Measurements from ENCODE around the gene TBC1D5.

DNA sequence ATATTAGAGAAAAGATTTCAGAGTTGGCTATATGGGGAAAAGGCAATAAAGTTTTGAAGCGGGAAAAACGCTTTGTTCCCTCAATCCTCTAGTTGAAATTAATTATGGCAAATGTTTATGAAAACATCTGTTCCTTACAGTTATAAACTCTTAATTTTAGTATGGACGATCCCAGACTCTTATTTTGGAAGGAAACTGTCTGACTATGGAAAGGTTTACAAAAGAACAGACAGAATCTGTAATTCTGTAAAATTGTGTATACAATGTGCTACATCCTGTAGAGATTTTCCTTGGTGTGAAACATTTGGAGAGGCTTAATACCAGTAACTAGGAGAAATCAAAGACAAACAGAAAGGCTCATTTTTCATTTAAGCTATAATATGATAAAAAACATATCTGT lies 311.8 kb downstream of the TBC1D5 start:
- TF ChIP-seq ZFP30 (CRISPR knock-in tag; IDR thresholded peaks at IDR 0.05): no peak
- TF ChIP-seq ZFP3 (CRISPR knock-in tag; IDR thresholded peaks at IDR 0.05): no peak
- TF ChIP-seq, protein P1, sequence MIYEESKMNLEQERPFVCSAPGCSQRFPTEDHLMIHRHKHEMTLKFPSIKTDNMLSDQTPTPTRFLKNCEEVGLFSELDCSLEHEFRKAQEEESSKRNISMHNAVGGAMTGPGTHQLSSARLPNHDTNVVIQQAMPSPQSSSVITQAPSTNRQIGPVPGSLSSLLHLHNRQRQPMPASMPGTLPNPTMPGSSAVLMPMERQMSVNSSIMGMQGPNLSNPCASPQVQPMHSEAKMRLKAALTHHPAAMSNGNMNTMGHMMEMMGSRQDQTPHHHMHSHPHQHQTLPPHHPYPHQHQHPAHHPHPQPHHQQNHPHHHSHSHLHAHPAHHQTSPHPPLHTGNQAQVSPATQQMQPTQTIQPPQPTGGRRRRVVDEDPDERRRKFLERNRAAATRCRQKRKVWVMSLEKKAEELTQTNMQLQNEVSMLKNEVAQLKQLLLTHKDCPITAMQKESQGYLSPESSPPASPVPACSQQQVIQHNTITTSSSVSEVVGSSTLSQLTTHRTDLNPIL (CRISPR knock-in tag; IDR thresholded peaks at IDR 0.05; ENCODE audit: low read depth): no peak
- TF ChIP-seq, protein P2, sequence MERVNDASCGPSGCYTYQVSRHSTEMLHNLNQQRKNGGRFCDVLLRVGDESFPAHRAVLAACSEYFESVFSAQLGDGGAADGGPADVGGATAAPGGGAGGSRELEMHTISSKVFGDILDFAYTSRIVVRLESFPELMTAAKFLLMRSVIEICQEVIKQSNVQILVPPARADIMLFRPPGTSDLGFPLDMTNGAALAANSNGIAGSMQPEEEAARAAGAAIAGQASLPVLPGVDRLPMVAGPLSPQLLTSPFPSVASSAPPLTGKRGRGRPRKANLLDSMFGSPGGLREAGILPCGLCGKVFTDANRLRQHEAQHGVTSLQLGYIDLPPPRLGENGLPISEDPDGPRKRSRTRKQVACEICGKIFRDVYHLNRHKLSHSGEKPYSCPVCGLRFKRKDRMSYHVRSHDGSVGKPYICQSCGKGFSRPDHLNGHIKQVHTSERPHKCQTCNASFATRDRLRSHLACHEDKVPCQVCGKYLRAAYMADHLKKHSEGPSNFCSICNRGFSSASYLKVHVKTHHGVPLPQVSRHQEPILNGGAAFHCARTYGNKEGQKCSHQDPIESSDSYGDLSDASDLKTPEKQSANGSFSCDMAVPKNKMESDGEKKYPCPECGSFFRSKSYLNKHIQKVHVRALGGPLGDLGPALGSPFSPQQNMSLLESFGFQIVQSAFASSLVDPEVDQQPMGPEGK (CRISPR knock-in tag; IDR thresholded peaks at IDR 0.05; ENCODE audit: borderline replicate concordance): no peak
- no peak for TF ChIP-seq TOX (CRISPR knock-in tag; IDR thresholded peaks at IDR 0.05; ENCODE audit: borderline replicate concordance)
- TF ChIP-seq, protein P3, sequence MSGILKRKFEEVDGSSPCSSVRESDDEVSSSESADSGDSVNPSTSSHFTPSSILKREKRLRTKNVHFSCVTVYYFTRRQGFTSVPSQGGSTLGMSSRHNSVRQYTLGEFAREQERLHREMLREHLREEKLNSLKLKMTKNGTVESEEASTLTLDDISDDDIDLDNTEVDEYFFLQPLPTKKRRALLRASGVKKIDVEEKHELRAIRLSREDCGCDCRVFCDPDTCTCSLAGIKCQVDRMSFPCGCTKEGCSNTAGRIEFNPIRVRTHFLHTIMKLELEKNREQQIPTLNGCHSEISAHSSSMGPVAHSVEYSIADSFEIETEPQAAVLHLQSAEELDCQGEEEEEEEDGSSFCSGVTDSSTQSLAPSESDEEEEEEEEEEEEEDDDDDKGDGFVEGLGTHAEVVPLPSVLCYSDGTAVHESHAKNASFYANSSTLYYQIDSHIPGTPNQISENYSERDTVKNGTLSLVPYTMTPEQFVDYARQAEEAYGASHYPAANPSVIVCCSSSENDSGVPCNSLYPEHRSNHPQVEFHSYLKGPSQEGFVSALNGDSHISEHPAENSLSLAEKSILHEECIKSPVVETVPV (CRISPR knock-in tag; IDR thresholded peaks at IDR 0.05): no peak
- no peak for TF ChIP-seq BACH2 (CRISPR knock-in tag; IDR thresholded peaks at IDR 0.05; ENCODE audit: borderline replicate concordance)
- no peak for TF ChIP-seq SNAI2 (CRISPR knock-in tag; IDR thresholded peaks at IDR 0.05)

Data from SK-N-SH treated with all-trans-retinoic acid at 6 μM for 48 hours (cell line).